HuH-7.5 (cell line): ENCODE data around the gene SPINT1.

ENCODE experiments used
- DNase-seq: peaks from one replicate; pipeline ENCODE4 v3.0.0; 2011; ENCODE audit warnings: low spot score

Gene SPINT1

DNA sequence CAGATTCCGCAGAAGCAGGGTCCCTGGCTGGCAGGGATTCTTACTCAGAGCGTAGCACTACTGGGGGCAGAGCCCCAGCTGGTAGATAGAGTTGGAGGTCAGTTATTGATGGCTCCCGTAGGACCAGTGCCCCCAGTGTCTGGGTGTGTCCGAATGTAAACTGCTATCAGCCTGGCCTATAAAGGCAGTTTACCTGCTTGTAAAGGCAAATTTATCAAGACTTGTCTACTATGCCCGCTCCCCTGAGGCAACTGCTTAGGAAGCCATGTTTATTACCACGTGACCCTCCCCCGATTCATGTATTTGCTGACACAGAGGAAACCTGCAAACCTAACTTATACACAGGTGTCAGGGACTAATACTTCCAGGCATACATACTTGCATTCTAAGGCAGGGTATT is 14.7 kb upstream of the SPINT1 start:
- no peak for DNase-seq

DNA sequence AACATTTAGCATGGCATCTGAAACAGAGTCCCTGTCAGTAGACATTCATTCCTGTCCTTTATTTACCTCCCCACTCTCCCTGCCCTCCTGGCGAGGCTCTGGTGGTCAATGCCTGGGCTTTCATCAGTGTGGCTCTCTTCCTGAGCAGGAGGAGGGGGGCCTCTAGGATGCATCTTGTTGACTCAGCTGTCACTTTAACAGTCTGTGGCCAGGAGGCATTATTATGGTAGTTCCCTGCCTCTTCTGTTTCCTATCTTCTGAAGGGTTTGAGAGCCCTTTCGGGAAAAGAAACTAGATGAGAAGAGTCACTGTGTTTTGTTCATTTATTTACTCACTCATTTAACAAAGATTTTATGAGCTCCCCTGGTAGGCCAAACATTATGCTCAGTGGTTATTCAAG is 13.0 kb upstream of the SPINT1 start:
- DNase-seq: no peak

DNA sequence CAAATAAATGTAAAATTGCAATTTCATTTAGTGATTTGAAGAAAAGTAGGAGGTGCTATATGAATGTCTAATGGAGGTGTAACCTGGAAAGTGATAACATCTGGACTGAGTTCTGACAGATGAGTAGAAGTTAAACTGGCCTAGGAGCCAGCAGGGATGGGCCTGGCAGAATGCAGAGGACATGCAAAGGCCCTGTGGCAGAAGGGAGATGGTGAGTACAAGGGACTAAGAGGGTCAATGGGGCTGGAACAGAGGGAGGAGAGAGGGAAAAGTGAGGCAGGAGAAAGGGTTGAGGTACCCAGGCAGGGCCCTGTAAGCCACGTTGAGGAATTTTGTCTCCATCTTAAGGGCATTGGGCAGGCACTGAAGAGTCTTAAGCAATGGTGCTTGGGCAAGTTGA is 12.0 kb upstream of the SPINT1 start:
- DNase-seq: no peak

DNA sequence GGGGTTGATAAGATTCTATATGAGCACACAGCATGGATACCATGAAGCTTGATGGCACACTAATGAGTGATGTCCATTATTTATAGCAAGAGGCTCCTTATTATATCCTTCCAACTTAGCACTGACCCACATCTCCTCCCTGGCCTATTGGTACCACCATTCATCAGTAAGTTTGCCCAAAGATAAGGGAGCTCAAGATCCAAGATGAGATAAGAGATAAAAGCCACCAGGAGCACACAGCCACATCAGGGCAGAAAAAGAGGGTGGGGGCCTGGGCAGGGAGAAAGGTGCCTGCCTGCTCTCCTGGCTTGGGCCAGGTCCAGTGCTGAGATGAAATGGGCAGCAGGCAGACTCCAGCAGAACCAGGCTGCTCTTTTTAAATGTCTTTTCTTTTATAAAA is 10.9 kb upstream of the SPINT1 start:
- DNase-seq: no peak

DNA sequence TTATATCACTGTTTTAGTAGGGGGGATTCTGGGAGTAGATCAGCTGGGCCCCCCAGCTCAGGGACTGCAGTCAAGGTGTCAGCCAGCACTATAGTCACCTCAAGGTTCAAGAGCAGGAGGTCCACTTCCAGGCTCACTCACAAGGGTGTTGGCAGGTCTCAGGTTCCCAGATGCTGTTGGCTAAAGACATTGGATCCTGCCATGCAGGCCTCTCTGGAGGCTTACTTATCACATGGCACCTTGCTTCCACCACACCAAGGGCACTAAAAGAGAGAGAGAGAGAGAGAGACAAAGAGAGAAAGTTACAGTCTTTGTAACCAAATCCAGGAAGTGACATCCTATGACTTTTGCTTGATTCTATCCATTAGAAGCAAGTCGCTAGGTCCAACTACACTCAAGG is 7.8 kb upstream of the SPINT1 start:
- no peak for DNase-seq

DNA sequence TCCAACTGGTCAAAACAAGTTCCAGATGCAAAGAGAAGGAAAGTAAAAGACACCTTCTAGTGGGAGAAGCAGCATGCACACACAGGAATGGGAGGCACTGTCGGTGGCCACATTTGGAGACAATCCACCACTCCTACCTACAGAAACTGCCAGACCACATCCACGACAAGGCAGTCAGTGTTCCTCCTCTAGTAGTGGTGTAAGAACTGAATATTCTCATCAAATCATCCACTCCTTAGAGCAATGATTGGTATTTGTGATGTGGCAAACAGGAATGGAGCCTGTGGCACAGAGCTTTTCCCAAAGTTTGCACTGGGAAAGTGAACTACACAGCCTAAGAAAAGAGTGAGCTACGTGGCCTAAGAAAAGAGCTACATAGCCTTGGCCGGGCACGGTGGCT is 5.1 kb upstream of the SPINT1 start:
- DNase-seq: no peak

DNA sequence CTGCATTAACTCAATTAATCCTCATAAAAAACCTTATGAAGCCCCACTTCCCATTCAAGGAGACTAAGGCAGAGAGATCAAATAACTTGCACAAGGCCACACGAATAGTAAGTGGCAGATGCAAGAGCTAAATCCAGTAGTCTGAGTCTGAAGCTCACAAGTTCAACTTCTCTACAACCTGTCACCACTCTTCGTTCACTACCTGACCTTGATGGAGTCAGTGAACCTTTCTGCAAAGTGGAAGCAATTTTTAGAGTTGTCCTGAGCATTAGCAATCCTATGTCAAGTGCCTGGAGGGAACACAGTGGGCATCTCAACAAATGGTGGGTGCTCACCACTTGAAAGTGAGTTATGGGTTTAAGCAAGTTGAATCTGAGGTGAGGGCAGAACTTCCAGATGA is 2.1 kb upstream of the SPINT1 start:
- DNase-seq: no peak

DNA sequence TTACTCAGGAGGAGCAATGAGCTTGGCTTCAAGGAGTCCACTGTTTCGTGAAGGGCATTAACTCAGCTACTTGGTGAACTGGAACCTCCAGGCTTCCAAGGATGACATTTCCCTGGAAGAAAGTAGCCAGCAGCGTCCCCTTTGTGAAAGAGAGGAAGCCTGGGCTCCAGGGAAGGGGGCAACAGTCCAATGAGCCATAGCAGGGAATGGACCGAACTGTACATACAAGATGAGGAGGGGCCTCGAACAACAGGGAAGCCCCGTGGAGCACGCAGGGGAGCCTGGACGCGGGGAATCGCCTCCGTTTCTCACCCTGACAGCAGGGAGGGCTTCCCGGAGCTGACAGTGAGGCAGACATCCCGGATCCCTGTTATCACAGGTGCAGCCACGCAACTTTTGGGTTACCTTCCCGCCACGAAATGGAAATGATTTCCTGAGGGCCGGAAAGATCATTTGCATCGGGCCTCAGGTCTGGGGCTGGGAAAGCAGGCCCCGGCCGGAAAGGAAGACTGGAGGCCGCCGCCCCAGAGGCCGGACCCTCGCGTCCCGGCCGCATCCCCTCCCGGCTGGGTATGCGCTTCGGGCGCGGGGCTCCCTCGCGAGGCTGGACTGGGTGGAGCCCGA is 475 bp upstream of the SPINT1 start:
- no peak for DNase-seq

DNA sequence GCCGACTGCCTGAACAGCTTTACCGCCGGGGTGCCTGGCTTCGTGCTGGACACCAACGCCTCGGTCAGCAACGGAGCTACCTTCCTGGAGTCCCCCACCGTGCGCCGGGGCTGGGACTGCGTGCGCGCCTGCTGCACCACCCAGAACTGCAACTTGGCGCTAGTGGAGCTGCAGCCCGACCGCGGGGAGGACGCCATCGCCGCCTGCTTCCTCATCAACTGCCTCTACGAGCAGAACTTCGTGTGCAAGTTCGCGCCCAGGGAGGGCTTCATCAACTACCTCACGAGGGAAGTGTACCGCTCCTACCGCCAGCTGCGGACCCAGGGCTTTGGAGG is 815 bp downstream of the SPINT1 start:
- DNase-seq: no peak

DNA sequence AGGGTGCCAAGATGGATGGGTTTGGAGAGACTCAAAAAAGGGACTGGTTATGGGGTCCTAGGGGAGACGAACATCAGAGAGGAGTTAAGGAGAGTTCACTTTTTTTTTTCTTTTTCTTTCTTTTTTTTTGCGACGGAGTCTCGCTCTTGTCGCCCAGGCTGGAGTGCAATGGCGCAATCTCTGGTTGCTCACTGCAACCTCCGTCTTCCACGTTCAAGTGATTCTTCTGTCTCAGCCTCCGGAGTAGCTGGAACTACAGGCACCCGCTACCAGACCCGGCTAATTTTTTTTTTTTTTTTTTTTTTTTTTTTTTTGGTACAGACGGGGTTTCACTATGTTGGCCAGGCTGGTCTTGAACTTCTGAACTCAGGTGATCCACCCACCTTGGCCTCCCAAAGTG is 1.2 kb downstream of the SPINT1 start:
- DNase-seq: no peak

DNA sequence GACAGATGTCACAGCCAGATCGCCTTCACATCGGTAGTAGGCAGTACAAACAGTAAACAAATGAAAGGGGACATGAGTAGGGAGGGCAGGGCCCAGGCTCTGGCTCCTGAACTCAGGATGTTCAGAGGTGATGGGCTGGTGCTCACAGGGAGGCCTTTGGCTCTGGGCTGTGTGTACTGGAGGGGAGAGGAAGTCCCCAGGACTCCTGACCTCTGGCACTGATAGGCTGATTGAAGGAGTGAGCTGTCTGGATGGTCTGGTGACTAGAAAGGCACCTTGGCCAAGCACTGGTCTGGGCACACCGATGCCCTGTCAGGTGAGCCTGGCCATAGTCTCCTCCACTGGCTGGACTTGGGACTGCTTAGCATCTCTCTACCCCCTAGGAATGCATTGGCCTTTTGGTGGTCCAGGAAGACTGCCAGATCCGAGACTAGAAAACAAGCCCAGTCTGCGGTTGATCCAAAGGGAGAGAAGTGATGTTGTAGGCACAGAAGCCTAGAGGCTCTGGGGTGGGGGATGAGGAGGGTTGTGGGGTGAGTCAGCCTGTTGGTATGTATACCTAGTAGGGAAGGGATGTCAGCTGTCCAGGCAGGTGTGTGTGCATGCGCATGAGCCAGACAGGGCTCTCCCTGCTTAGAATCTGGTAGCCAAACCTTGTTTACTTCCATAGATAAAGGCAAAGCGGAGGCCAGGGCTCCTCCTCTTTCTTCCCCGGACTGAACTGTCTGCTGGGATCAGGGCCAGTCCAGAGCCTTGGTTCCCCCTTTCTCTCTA is 1.9 kb downstream of the SPINT1 start:
- no peak for DNase-seq

DNA sequence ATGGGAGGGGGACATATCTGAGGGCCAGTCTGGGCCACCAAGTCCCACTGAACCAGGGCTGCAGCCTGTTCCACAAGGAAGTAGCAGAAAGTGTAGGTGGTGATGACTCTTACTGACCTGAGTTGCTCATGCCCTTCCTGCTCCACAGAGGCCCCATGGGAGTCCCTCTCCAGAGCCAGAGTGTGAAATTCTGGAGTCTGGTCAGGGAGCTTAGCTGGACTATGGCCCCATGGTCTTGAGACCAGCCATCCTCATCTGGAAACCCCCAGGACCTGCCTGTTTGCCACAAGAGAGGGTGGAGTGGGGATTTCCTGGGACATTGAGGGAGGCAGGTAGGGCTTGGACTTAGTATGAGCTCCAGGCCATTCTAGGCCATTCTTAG is 3.0 kb downstream of the SPINT1 start:
- no peak for DNase-seq

DNA sequence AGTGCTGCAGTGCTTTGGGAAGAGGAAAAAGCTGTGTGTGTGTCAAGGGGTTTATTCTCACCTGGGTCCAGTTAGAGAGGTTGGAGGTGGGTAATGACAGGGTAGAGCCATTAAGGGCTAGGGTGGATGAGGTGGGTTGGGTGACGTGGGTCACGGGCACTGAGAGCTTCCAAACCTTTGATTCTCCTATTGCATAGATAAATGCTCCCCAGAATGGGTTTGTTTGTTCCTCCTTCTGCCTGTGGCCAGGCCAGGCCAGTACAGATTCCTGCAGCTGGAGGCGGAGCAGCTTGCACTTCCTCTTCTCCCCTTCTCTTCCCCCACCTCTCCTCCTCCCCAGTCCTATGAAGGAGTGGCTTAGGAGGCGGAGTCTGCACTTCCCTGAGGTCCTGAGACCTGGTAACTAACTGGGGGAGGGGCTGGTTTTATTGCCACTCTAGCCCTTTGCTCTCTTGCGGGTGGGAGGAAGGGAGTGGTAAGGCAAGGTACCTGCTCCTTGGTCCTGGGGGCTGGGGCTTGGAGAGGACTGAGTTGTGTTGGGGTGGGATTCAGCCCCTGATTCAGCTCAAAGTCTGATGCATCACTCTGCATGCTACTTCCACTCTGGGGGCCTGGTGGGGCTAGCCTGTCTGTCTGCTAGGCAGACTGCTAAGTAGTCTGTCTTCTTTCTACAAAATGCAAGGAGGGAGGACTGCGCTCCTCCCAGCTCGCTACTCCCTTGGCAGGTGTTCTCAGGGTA is 3.5 kb downstream of the SPINT1 start:
- DNase-seq: no peak

DNA sequence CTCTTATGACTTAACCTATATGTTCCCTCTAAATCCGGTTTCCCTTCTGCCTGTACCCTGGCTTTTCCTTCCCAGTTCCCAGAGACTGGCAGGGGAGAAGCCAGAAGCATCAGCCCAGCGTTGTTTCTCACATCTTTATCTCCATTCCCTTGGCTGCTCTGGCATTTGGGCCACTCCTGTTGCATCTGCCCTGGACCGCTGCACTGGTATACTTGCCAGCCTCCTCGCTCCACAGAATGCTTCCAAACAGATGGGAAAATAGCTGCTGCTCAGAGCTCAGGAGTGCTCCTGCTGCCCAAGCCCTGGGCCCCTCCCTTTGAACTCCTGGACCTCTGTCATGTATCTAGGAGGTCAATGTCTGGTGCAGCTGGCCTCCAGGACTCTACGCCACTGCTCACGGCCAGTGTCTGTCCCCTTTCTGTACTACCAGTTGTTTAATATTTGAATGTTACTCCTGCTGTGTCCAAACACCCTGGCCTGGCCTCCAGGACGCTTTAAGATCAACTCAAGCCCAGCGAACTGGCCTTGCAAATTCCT is 6.8 kb downstream of the SPINT1 start:
- no peak for DNase-seq

DNA sequence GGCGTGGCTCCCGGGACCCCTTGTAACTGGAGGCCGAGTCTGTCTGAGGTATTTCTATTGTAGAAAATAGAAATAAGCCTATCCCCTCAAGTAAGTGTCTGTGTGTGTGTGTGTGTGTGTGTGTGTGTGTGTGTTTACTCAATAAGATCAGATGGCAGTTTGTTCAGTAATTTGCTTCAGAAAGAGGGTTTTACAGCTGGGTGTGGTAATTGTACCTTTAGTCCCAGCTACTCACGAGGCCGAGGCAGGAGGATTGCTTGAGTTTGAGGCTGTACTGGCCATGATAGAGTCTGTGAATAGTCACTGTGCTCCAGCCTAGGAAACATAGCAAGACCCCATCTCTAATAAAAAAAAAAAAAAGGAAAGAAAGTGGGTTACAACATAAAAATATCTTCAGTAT is 8.7 kb downstream of the SPINT1 start:
- DNase-seq: no peak

DNA sequence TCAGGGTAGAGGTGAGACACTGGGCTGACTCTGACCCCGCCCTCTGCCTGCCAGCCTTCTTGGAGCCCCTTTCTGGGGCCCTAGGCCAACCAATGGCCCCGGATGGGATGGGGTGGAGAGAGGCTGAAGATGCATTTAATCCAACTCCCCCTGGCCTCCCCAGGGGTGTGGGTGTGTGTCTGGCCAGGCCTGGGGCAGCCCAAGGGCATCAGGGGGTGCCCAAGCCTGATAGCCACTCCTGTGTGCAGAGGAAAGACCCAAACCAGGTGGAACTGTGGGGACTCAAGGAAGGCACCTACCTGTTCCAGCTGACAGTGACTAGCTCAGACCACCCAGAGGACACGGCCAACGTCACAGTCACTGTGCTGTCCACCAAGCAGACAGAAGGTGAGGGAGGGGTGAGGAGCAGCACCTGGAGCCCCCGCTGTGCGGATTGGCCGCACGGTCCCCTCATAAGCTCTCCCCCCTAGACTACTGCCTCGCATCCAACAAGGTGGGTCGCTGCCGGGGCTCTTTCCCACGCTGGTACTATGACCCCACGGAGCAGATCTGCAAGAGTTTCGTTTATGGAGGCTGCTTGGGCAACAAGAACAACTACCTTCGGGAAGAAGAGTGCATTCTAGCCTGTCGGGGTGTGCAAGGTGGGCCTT is 9.5 kb downstream of the SPINT1 start:
- no peak for DNase-seq

DNA sequence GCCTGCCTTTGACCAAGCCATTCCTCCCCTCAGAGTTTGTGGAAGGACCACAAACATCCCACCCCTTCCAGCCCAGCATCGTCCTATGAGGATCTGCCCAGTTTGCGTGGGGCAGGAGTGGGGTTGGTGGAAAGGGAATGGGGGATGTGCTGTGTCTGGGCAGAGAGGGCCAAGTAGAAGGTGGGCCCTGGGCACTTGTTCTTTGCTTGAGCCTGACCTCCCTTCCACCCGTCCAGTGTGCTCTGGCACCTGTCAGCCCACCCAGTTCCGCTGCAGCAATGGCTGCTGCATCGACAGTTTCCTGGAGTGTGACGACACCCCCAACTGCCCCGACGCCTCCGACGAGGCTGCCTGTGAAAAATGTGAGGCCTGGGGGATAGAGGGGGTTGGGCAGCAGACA is 10.3 kb downstream of the SPINT1 start:
- DNase-seq: no peak

DNA sequence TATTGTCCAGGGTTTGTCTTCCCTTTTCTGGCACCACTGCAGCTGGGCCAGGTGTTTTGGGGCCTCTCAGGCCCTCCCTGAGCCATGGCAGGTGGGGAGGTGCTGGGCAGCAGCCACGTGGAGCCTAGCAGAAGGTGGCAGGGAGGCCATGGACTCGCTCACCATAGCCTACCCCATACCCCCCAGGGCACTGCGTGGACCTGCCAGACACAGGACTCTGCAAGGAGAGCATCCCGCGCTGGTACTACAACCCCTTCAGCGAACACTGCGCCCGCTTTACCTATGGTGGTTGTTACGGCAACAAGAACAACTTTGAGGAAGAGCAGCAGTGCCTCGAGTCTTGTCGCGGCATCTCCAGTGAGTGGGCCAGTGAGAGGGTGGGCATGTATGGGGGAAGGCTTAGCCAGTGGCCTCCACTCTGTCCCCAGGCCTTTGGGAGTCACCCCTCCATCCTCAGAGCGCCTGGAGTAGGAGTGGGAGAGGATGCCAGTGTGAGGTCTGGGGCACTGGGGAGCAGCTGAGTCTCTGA is 11.9 kb downstream of the SPINT1 start:
- no peak for DNase-seq

DNA sequence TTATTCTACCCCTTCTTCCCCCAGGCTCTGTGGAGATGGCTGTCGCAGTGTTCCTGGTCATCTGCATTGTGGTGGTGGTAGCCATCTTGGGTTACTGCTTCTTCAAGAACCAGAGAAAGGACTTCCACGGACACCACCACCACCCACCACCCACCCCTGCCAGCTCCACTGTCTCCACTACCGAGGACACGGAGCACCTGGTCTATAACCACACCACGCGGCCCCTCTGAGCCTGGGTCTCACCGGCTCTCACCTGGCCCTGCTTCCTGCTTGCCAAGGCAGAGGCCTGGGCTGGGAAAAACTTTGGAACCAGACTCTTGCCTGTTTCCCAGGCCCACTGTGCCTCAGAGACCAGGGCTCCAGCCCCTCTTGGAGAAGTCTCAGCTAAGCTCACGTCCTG is 12.9 kb downstream of the SPINT1 start:
- no peak for DNase-seq

DNA sequence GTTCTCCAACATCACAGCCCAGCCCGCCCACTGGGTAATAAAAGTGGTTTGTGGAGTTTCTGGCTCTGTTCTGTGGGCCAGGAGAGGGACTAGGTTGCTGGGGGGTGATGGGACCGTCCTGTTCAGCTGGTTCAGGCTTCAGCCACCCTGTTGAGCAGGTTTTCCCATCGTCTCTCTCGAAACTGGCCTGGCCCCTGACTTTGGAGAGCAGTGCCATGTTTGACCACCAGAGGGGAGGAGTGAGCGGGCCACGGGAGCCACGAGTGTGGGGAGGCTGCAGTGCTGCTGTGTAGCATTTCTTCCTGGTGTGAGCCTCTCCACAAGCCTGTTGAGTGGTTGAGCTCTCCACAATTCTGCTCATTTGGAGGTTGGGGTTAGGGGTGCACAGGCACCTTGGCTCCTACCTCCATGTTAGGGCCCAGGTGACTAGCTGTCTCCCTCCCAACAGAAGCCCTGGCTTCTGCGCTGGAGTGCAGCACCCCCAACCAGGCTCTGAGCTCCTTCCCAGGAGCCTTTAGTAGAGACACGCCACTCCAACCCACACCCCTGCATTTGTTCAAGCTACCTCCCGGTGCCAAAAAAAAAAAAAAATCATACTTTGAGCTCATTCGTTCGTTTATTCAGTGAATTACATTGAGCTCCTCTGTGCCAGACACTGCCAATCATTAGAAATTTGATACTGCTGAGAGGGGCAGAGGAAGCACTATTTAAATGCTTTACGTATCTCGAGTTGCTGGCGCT is 13.9 kb downstream of the SPINT1 start:
- peak; percentile 73 for DNase-seq

DNA sequence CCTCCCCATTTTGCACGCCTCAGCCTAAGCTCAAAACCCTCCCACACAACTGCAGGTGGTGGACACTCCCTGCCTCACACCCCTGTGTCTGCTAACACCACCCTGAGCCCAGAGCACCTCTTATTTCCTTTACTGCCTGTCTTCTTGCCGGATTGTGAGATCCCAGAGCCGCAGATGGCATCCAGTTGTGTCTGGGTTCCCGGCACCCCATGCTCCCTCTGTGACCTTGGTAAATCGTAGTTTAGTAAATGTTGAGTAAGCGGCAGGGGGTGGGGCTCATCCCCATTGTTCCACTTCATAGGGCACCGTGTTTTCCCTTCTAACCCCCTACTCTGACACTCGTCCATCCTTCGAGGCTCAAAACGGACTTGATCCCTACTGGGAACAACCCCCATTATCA is 14.9 kb downstream of the SPINT1 start:
- DNase-seq: no peak
